Hematopoietic multipotent progenitor cell (in vitro differentiated cells): ENCODE measurements around the gene EEA1. TPM values are rescaled to one million over a fixed set of nuclear protein-coding genes. Genes with fewer than 3 reads are reported as not detected.

Experiments used
- DNase-seq, 3 donors: peaks; one replicate each; pipeline ENCODE4 v3.0.0-alpha.2; 2011 to 2015; ENCODE audit warnings: low read depth in 2 of 3, low spot score in 2 of 3
- small RNA-seq: library from RNA; depleted of rRNA; stranded (forward); fragments of <200 nt; gene quantifications from one replicate; pipeline ENCODE3, GENCODE V24; 2012
- total RNA-seq: library from RNA; depleted of rRNA; stranded (reverse); fragments of >200 nt; gene quantifications from one replicate; pipeline ENCODE4 v1.2.3, GENCODE V29; 2012

Gene EEA1
- total RNA-seq, 1 donor: 1.9 TPM

DNA sequence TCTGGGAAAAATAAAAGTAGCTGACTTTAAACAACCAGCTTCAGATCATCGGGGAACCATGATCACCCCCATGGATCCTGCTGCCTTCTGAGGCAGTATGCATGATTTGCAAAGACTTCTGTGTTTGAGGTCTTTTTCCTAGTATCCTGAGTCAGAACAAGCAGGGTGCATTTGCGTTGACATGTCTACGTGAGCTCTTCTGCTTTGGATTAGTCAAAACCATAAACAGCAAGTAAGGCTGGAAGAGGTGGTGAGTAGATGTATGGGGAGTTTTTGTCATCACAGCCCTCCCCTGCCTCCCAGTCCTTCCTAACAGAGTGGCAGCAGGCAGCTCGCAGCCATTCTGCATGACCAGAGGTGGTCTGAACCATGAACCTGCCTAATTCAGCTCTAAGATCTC lies 202.2 kb downstream of the EEA1 start:
- no peak for DNase-seq

DNA sequence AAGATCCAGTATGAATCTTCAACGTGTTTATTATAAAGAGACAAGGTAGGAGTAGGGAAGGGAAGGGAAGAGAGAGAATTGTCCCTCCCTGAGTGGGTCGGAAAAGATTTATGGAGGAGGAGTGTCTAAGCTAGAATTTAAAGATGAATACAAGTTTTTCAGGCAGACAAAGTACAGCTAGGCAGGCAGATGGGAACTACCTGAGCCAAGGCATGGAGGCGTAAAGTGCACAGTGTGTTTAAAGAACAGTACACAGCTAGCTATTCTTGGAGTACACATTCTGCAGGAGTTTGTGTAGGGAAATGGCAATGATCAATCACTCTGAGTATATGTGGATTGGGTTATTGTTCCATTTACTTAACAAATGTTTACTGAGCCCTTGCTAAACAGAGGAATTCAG lies 206.2 kb downstream of the EEA1 start:
- DNase-seq: no peak

DNA sequence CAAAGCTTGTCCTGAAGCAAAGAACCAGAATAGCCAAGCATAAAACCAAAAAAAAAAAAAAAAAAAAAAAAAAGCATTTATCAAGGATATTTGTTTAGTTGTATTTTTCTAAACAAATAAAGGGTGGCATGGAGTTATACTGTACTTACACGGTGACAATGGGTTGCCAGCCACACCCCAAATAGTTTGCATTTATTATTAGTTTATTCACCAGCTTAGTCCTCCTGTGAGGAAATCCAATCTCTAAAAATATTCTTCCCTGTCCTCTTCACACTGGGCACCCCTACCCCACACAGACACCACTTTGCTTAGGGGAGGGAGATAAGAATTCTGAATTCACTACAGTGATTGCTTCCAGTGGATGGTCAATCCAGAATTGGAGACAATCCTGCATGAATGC lies 207.4 kb downstream of the EEA1 start:
- DNase-seq: no peak

DNA sequence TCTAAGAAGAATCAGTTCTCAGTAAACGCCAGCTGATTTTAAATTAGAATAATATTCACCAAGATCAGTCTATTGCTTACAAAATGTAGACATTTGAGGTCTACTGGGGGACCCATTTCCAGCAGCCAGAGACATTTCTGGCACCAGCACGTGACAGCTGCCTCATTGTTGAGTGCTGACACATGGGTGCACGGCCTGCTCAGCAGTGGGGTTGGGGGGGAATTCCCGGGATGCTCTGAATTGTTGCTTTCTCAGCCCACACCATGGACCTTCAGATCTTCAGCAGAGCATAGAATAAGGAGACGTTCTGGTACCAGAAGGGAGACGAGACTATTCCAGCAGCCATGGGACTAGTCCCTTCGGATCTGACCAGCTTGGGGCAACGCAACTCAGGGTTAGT lies 208.0 kb downstream of the EEA1 start:
- no peak for DNase-seq

Small RNAs within 50 kb of the gene (small RNA-seq; reads per million reads assigned to genes)
- gene RNU6-1329P: 0.34 reads per million

Other genes starting within 250 kb of the EEA1 start
- not detected for gene PLEKHG7, start 226.3 kb downstream of the EEA1 start, total RNA-seq